Fibroblast of lung (primary cell): ENCODE results near the gene MINK1.

Experiments
- CTCF ChIP-seq, 2 donors: IDR thresholded peaks in 1 of 2; conservative IDR thresholded peaks in 1 of 2; 1 replicate in 1 of 2; 2 replicates in 1 of 2; pipeline ENCODE4 v1.5.1; 2011 to 2012; ENCODE audit warnings: low read length in 2 of 2, control low read depth in 1 of 2, inconsistent platforms in 1 of 2, low read depth in 1 of 2, mild to moderate bottlenecking in 1 of 2
- EZH2 ChIP-seq: IDR thresholded peaks from 2 replicates; pipeline ENCODE4 v1.5.1; 2012; ENCODE audit warnings: low read length, control low read depth, mild to moderate bottlenecking; ENCODE audit errors: missing control alignments

GRCh38 chr17:4931963-4932362 lies 98.8 kb downstream of the MINK1 start, which contains the start of gene GP1BA:
- TF ChIP-seq CTCF (conservative IDR thresholded peaks at IDR 0.05 in 1 of 2, IDR thresholded peaks at IDR 0.05 in 1 of 2; ENCODE audit: low read depth in 1 of 2, low read length in 2 of 2), result no peak
- no peak for TF ChIP-seq EZH2
